Measurements from ENCODE around the gene SNURF.

DNA sequence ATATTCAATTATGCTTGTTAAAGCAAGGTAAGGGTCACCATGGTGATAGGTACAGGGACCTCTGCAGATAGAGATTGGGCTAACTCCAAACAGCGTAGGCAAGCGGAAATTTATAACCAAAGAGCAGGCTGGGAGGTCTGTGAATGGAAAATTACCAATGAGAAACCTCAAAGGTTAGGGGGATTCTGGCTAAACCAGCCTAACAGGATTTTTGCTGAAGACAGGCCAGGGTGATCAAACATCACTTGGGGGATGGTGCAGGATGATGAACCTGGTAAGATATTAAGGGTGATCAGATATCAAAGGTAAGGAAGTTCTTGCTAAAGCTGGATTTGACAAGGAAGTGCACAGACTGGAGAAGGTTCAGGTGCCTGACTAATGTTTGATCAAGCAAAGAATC lies 35.3 kb upstream of the SNURF start:
- TF ChIP-seq, protein P1, sequence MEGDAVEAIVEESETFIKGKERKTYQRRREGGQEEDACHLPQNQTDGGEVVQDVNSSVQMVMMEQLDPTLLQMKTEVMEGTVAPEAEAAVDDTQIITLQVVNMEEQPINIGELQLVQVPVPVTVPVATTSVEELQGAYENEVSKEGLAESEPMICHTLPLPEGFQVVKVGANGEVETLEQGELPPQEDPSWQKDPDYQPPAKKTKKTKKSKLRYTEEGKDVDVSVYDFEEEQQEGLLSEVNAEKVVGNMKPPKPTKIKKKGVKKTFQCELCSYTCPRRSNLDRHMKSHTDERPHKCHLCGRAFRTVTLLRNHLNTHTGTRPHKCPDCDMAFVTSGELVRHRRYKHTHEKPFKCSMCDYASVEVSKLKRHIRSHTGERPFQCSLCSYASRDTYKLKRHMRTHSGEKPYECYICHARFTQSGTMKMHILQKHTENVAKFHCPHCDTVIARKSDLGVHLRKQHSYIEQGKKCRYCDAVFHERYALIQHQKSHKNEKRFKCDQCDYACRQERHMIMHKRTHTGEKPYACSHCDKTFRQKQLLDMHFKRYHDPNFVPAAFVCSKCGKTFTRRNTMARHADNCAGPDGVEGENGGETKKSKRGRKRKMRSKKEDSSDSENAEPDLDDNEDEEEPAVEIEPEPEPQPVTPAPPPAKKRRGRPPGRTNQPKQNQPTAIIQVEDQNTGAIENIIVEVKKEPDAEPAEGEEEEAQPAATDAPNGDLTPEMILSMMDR (conservative IDR thresholded peaks at IDR 0.05 in 1 of 2, IDR thresholded peaks at IDR 0.05 in 1 of 2; ENCODE audit: extremely low read depth in 1 of 2, insufficient read depth in 1 of 2, low read depth in 1 of 2, low read length in 2 of 2), result no peak
- TF ChIP-seq EZH2 (IDR thresholded peaks at IDR 0.05; ENCODE audit: borderline replicate concordance, low read length), result no peak
